GM23338 (cell line): ENCODE results near the gene AKAP13. TPM values are rescaled to one million over a fixed set of nuclear protein-coding genes. Genes with fewer than 3 reads are reported as not detected.

Source experiments
- ATAC-seq: fragments of 200-7000 bp; cut with Tn5 transposase; 3 replicates; pipeline ENCODE4 v1.9.1; 2020
- DNase-seq: peaks from one replicate; pipeline ENCODE4 v3.0.0-alpha.2; 2015; ENCODE audit warnings: low spot score
- H2AFZ ChIP-seq: fragments of 200-600 bp; sonication (generic); 2 replicates; pipeline ENCODE4 v1.8.0; 2016; ENCODE audit warnings: antibody characterized with exemption, mild to moderate bottlenecking, moderate library complexity
- H3F3A ChIP-seq: fragments of 200-600 bp; sonication (generic); replicated peaks from 2 replicates; pipeline ENCODE4 v1.8.0; 2017; ENCODE audit warnings: antibody characterized with exemption, mixed run types, low read depth
- H3K27ac ChIP-seq: fragments of 200-600 bp; sonication (generic); 2 replicates; pipeline ENCODE4 v1.6.1; 2016; ENCODE audit warnings: low read depth
- H3K27me3 ChIP-seq: fragments of 200-600 bp; sonication (generic); 2 replicates; pipeline ENCODE4 v1.8.0; 2016; ENCODE audit warnings: mild to moderate bottlenecking, mixed run types, moderate library complexity; ENCODE audit not compliant: insufficient read depth
- H3K36me3 ChIP-seq: fragments of 200-600 bp; sonication (generic); 2 replicates; pipeline ENCODE4 v1.8.0; 2016; ENCODE audit warnings: mild to moderate bottlenecking; ENCODE audit not compliant: insufficient read depth
- H3K4me1 ChIP-seq: fragments of 200-600 bp; sonication (generic); 2 replicates; pipeline ENCODE4 v1.8.0; 2016; ENCODE audit warnings: mild to moderate bottlenecking, moderate library complexity; ENCODE audit not compliant: insufficient read depth
- H3K4me2 ChIP-seq: fragments of 200-600 bp; sonication (generic); 2 replicates; pipeline ENCODE4 v1.7.1; 2017; ENCODE audit warnings: mixed run types
- H3K4me3 ChIP-seq: fragments of 200-600 bp; sonication (generic); 2 replicates; pipeline ENCODE4 v1.6.1; 2016; ENCODE audit warnings: mixed run types
- H3K79me2 ChIP-seq: fragments of 200-600 bp; sonication (generic); replicated peaks from 2 replicates; pipeline ENCODE4 v1.8.0; 2017; ENCODE audit warnings: mild to moderate bottlenecking; ENCODE audit not compliant: insufficient read depth
- H3K9me2 ChIP-seq: fragments of 200-600 bp; sonication (generic); 2 replicates; pipeline ENCODE4 v1.8.0; 2017; ENCODE audit not compliant: insufficient read depth
- H4K20me1 ChIP-seq: fragments of 200-600 bp; sonication (generic); replicated peaks from 2 replicates; pipeline ENCODE4 v1.8.0; 2017; ENCODE audit warnings: mild to moderate bottlenecking; ENCODE audit not compliant: insufficient read depth
- H3K27ac Mint-ChIP-seq: 2 replicates; pipeline ENCODE4 v1.8.0; 2020; ENCODE audit warnings: inconsistent platforms, mild to moderate bottlenecking, moderate library complexity, mixed read lengths
- H3K27me3 Mint-ChIP-seq: 3 replicates; pipeline ENCODE4 v1.8.0; 2022; ENCODE audit warnings: low read depth, mild to moderate bottlenecking, moderate library complexity, mixed read lengths, inconsistent platforms; ENCODE audit not compliant: insufficient read depth, poor library complexity
- H3K36me3 Mint-ChIP-seq: 3 replicates; pipeline ENCODE4 v1.8.0; 2021; ENCODE audit warnings: low read depth, mild to moderate bottlenecking, inconsistent platforms, moderate library complexity, mixed read lengths
- H3K4me1 Mint-ChIP-seq: 3 replicates; pipeline ENCODE4 v1.8.0; 2020; ENCODE audit warnings: mild to moderate bottlenecking, inconsistent platforms, mixed read lengths
- H3K4me3 Mint-ChIP-seq: 3 replicates; pipeline ENCODE4 v1.8.0; 2021; ENCODE audit warnings: moderate library complexity, mild to moderate bottlenecking, inconsistent platforms, mixed read lengths
- H3K9me3 Mint-ChIP-seq: 3 replicates; pipeline ENCODE4 v1.8.0; 2020; ENCODE audit warnings: moderate library complexity, mild to moderate bottlenecking, inconsistent platforms, mixed read lengths
- CREB1 ChIP-seq: fragments of 250-450 bp; sonication (Bioruptor Pico); IDR thresholded peaks from 2 replicates; pipeline ENCODE4 v1.5.0; 2020; ENCODE audit warnings: low read depth, mild to moderate bottlenecking, moderate library complexity
- CTCF ChIP-seq, 2 experiments: fragments of 200-600 bp in 1 of 2; sonication (generic) in 1 of 2; conservative IDR thresholded peaks; 2 replicates each; pipeline versions ENCODE4 v1.5.1 to v1.6.1; 2016 to 2017; ENCODE audit warnings: antibody characterized with exemption in 2 of 2, low read depth in 2 of 2, mild to moderate bottlenecking in 2 of 2, moderate library complexity in 1 of 2
- EZH2phosphoT487 ChIP-seq: fragments of 200-600 bp; sonication (generic); IDR thresholded peaks from one replicate; pipeline ENCODE4 v1.8.1; 2018; ENCODE audit warnings: antibody characterized with exemption; ENCODE audit not compliant: unreplicated experiment
- JUNB ChIP-seq: IDR thresholded peaks from one replicate; pipeline ENCODE4 v1.6.1; 2016; ENCODE audit warnings: antibody characterized with exemption; ENCODE audit not compliant: unreplicated experiment
- NANOG ChIP-seq: IDR thresholded peaks from 2 replicates; pipeline ENCODE4 v1.6.1; 2016; ENCODE audit warnings: antibody characterized with exemption, borderline replicate concordance
- POLR2AphosphoS5 ChIP-seq: IDR thresholded peaks from 2 replicates; pipeline ENCODE4 v1.6.1; 2016; ENCODE audit warnings: antibody characterized with exemption, low read depth
- REST ChIP-seq: IDR thresholded peaks from one replicate; pipeline ENCODE4 v1.6.1; 2018; ENCODE audit warnings: antibody characterized with exemption; ENCODE audit not compliant: unreplicated experiment
- STAT1 ChIP-seq: IDR thresholded peaks from one replicate; pipeline ENCODE4 v1.6.1; 2016; ENCODE audit warnings: antibody characterized with exemption; ENCODE audit not compliant: unreplicated experiment
- ZNF114 ChIP-seq: fragments of 250-450 bp; sonication (Bioruptor Pico); IDR thresholded peaks from 2 replicates; pipeline ENCODE4 v1.5.0; 2020; ENCODE audit warnings: mild to moderate bottlenecking, moderate library complexity
- ZNF331 ChIP-seq: fragments of 250-450 bp; sonication (Bioruptor Pico); IDR thresholded peaks from 2 replicates; pipeline ENCODE4 v1.5.0; 2020; ENCODE audit warnings: low read depth, mild to moderate bottlenecking, moderate library complexity
- polyA plus RNA-seq: library from polyadenylated mRNA; unstranded; fragments of >200 nt; fragmentation: Nextera tagmentation; extraction: Ambion mirVana; gene quantifications from 2 replicates; pipeline ENCODE4 v1.2.1, GENCODE V29; 2016
- total RNA-seq: library from RNA; depleted of rRNA; stranded (reverse); fragments of >200 nt; shearing (Covaris generic); gene quantifications from 2 replicates; pipeline ENCODE4 v1.2.3, GENCODE V29; 2014
- TF ChIP-seq, protein P1 (sequence below): IDR thresholded peaks from 2 replicates; pipeline ENCODE4 v1.6.1; 2016; ENCODE audit warnings: antibody characterized with exemption

AKAP13 gene
- total and polyA plus RNA-seq, 2 experiments from 2014 or later, result 46.2 to 60.7 TPM

DNA sequence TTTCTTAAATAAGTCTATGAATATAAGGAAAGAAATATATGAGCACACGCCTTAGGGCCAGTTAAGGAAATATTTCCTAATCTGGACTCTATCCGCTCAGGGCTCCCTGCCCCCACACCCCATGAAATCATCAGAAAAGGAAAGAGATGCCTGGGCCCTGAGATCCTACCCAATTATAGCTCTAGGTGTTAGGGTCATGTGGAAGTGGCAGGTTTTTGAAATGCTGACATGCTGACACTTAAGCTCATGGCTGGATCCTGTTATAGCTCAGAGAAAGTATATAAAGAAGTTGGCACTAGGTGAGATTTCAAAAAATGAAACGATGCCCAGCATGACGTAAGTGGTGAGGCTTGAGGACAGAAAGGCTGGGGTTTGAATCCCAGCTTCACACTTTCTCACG, 43.5 kb upstream of the AKAP13 start (continued):
- TF ChIP-seq REST, result no peak
- TF ChIP-seq ZNF114 (CRISPR knock-in tag), result no peak
- TF ChIP-seq STAT1, result no peak
- TF ChIP-seq, protein P1, sequence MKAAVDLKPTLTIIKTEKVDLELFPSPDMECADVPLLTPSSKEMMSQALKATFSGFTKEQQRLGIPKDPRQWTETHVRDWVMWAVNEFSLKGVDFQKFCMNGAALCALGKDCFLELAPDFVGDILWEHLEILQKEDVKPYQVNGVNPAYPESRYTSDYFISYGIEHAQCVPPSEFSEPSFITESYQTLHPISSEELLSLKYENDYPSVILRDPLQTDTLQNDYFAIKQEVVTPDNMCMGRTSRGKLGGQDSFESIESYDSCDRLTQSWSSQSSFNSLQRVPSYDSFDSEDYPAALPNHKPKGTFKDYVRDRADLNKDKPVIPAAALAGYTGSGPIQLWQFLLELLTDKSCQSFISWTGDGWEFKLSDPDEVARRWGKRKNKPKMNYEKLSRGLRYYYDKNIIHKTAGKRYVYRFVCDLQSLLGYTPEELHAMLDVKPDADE, result no peak
- TF ChIP-seq POLR2AphosphoS5, result no peak
- no peak for TF ChIP-seq CTCF (conservative IDR thresholded peaks at IDR 0.05; ENCODE audit: low read depth in 2 of 2)
- no peak for TF ChIP-seq JUNB

DNA sequence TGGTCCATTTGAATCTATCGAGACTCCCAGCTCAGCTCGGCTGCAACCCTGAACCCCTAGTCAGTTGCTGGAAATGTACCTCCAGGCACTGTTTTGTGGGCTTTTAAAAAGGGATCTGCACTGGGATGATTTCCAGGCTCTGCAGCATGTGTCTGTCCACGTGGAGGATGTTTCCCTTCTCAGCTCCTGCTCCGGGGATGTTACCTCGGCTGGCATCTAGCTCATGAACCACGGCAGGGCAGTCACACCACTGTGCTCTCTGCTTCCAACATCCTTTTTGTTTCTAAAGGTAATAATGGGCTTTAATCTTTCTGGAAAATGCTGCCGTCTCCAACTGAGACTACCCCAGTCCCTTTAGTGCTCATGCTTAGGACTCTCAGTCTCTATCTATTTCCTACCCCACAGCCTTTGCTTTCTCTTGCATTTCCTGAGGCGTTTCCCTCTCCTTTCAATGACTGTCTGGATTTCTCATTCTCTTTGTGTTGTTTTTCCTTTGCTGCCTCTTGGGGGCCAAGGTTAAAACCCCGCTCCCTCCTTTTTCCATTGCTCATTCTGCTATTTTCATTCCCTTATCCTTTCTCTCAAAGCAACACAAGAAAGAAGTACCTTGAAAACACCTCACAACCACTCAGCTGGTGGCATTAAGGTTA, 42.9 kb upstream of the AKAP13 start:
- Mint-ChIP-seq H3K4me1 (peaks cover 14% of the 10 kb centered on the region), H3K4me3 (no peak overlapping the region), H3K27me3 (peaks cover 9% of the 10 kb centered on the region), H3K9me3 (no peaks in the 10 kb centered on the region), H3K36me3 (no peaks in the 10 kb centered on the region), H3K27ac (no peak overlapping the region)
- H3K4me2 ChIP-seq, result no peak overlapping the region; the same call in 1 of the 2 replicates
- no peaks in the 10 kb centered on the region for H3F3A ChIP-seq
- no peak overlapping the region for H3K27ac ChIP-seq
- no peak overlapping the region for H3K4me3 ChIP-seq
- H4K20me1 ChIP-seq, result no peaks in the 10 kb centered on the region
- H2AFZ ChIP-seq, result peak overlapping the region; percentile 90
- H3K79me2 ChIP-seq, result no peaks in the 10 kb centered on the region
- no peaks in the 10 kb centered on the region for H3K36me3 ChIP-seq
- ATAC-seq (peak; percentile 64), DNase-seq (peak; percentile 24)
- H3K27me3 ChIP-seq, result no peaks in the 10 kb centered on the region
- peaks cover 7% of the 10 kb centered on the region; the same call in 1 of the 2 replicates for H3K4me1 ChIP-seq
- H3K9me2 ChIP-seq, result no peaks in the 10 kb centered on the region
- TF ChIP-seq REST (no peak), ZNF114 (CRISPR knock-in tag) (no peak), EZH2phosphoT487 (no peak), CREB1 (CRISPR knock-in tag) (no peak), JUNB (no peak), NANOG (no peak), ZNF331 (CRISPR knock-in tag) (no peak), CTCF (conservative IDR thresholded peaks at IDR 0.05; ENCODE audit: low read depth in 2 of 2) (no peak), STAT1 (no peak)
- TF ChIP-seq, protein P1, result no peak
